ENCODE results near the gene ULK3.
"Not testable (repeated sequence)": the region's sequence is repeated elsewhere in the genome, so short reads cannot be mapped to it uniquely, and the experiment has no call there.

The ULK3 gene, protein sequence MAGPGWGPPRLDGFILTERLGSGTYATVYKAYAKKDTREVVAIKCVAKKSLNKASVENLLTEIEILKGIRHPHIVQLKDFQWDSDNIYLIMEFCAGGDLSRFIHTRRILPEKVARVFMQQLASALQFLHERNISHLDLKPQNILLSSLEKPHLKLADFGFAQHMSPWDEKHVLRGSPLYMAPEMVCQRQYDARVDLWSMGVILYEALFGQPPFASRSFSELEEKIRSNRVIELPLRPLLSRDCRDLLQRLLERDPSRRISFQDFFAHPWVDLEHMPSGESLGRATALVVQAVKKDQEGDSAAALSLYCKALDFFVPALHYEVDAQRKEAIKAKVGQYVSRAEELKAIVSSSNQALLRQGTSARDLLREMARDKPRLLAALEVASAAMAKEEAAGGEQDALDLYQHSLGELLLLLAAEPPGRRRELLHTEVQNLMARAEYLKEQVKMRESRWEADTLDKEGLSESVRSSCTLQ

DNA sequence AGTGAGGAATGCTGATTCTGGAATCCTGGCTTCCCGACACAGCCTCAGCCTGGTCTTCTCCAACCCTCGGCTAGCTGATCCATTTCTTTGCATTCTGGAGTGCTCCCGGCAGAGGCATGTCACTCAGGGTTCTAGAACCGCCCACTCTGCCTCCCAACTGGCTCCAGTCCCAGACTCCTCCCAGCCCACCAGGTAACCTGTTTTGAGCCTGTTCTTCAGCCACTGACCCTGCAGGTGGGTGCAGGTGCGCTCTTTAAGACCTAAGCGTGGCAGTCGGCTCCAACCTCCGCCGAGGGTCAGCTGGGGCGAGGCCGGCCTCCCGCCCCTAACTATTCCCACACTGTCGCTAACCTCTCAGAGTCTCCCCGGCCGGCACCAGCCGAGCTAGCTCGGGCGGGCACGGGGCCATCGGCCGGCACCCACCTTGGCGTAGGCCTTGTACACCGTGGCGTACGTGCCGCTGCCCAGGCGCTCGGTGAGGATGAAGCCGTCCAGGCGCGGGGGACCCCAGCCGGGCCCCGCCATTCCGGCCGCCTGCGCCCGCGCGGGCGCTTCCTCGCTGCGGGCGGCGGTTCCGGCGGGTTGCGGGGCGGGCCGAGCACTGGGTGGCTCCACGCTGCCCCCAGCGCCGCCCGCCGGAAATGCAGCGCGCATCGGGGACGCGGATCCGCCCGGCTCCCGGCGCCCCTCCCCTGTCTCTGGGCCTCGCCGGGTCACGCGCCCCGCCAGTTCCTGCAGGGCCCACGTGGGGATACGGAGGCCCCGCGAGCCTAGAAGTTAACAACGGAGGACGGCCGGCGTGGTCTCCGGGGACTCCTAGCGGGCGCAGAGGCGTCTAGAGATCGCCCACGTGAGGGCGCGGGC, at the start of gene ULK3:
ULK3 (minus strand) TSS at position 576 of the 864 bp plus-strand sequence; CDS start at position 525, 51 bp downstream.
- peak; percentile 95 for DNase-seq

DNA sequence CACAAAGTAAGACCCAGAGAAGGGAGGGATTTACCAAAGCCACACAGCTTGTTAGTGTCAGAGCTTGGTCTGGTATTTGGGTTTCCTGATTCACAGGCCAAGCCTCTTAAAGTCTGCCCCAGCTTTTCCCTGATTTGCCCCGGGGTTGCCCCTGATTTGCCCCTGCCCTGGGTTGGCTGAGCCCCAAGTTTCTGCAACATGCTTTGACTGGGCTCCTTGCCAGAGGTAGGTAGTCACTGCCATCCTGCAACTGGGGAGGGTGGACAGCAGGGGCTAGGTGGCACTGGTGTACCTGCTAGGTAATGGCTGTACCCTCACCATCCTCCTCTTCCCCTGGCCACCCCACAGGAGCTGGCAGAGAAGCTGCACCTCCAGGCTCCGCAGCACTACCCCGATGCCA, 49.4 kb upstream of the ULK3 start:
- DNase-seq: no peak

DNA sequence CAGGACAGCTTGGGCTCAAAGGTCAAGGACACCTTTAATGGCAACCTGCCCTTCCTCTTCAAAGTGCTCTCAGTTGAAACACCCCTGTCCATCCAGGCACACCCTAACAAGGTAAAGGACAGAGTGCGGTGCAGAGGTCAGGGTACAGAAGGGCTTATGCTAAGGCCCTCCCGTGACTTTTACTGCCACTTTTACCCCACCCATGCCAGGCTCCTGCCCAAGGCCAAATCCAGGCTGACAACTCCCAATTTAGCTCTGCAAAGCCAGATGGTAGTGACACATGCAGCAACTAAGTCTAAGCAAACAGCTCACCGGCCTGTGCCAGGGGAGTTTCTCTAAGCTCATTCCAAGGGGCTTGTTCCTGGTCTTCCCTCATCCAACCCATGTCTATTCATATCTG, 48.5 kb upstream of the ULK3 start:
- no peak for DNase-seq

DNA sequence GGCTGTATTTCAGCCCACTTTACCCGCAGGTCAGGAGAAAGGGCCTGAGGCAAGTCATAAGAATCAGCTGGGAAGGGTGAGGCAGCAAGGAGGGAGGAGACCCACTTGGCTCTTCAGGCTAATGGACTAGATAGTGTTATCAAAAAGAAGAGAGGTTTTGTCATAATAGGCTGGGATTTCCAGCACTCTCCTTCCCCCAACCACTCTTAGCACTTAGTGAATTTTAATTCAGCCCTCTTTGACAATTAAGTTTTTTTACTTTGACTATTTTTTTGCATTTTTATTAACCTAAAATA, 47.7 kb upstream of the ULK3 start:
- no peak for DNase-seq

DNA sequence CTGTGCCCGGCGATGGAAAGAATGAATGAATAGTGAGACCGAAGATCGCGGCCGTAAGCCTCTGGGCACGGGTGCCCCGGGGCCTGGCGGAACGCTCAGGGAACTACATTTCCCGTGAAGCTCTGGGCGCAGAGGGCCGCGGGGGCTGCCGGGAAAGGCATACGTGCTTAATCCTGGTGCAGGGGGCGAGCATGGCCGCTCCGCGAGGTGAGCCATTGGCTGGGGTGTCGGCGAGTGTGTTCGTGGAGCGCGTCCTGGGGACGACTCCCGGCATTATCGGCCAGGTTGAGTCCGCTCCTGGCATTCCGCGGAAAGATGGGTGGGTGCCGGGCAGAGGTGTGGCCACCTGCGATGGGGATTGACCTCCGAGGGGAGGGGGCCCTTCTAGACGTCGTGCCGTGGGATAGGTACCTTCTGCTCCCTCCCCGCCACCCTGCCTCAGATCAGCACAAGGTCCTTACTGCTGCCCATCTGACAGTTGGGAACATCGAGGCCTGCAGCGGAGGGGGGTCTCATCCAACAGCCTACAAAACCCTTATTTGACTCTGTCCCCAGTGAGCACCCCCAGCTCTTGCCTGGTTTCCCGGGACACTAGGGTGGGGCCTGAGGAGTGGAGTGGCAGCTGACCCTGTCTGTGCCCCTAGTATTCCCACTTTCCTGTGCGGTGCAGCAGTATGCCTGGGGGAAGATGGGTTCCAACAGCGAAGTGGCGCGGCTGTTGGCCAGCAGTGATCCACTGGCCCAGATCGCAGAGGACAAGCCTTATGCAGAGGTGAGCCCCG, 47.1 kb upstream of the ULK3 start, which contains the start of gene MPI:
MPI (plus strand) TSS at position 160 of the 782 bp plus-strand sequence; CDS start at position 192, 32 bp downstream.
- DNase-seq: peak; percentile 83

DNA sequence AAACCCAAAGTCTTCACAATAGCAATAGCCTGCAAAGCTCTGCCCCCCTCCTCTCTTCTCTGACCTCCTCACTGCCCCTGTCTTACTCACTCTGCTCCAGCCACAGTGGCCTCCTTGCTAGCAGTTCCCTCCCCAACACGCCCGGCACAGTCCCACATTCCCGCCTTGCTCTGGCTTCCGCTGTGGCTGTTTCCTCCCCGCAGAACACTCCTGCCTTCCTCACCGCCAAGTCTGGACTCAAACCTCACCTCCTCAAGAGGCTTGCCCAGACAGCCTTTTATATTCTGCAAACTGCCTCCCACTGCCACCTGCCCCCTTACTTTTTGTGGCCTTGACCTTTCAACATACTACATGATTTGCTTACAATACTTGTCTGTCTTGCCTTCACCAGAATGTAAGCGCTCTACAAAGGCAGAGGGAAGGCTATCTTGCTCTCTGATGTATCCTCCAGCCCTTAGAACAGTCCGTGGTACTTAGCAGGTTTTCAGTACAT, 46.5 kb upstream of the ULK3 start:
- DNase-seq: no peak

DNA sequence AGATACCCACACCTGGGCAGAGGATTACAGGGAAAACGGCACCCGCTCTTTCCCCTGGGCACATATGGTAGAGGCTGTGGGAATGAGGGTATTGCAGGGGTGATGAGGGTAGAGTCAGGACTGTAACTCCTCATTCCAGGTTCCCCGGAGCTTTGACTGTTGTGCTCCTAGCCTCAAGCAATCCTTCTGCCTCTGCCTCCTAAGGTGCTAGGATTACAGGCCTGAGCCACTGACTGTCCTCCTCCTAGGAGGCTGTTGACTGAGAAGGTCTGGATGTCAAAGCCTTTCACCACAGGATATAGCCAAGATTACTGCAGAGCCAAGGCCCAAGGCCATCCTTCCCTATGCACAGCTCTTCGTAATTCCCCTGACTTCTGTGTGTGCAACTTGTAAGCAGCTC, 45.8 kb upstream of the ULK3 start:
- no peak for DNase-seq

DNA sequence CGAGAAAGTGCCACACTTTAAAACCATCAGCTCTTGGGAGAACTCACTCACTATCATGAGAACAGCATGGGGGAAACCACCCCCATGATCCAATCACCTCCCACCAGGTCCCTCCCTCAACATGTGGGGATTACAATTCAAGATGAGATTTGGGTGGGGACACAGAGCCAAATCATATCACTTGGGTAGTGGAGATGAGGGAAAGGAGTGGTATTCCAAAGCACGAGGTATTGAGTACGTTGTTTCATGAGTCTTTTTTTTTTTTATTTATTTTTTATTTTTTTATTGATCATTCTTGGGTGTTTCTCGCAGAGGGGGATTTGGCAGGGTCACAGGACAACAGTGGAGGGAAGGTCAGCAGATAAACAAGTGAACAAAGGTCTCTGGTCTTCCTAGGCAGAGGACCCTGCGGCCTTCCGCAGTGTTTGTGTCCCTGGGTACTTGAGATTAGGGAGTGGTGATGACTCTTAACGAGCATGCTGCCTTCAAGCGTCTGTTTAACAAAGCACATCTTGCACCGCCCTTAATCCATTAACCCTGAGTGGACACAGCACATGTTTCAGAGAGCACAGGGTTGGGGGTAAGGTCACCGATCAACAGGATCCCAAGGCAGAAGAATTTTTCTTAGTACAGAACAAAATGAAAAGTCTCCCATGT, 44.7 kb upstream of the ULK3 start:
- DNase-seq: not testable (repeated sequence)

DNA sequence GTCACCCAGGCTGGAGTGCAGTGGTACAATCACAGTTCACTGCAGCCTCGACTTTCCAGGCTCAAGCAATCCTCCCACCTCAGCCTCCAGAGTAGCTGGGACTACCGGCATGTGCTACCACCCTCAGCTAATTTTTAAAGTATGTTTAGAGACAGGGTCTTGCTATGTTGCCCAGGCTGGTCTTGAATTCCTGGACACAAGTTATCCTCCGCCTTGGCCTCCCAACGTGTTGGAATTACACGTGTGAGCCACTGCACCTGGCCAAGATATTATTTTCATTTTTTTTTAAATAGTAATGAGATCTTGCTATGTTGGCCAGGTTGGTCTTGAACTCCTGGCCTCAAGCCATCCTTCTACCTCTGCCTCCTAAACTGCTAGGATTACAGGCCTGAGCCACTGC, 42.5 kb upstream of the ULK3 start:
- no peak for DNase-seq

DNA sequence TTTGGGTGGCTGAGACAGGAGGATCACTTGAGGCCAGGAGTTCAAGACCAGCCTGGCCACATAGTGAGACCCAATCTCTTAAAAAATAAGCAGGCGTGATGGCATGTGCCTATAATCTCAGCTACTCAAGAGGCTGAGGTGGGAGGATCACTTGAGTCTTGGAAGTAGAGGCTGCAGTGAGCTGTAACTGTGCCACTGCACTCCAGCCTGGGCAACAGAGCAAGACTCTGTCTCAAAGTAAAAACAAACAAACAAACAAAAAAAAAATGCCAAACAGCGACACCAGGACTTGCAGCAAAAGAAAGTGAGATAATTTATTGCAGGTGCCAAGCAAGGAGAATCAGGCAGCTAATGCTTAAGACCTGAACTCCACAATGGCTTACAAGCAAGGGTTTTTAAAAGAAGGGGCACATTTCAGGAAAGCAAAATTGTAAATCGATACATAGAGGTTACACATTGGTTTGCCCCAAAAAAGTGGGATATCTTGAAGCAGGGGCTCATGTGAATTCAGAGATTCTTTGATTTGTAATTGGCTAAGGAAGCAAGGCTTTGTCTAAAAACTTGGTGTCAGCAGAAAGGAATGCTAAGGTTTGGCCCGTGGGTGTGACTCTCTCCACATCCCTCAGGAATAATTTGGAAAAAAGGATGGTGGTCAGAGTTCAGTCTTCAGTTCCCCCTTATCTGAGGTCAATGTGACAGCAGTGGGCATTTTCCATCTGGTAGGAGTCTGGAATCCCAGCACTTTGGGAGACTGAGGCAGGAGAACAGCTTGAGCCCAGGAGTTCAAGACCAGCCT, 41.7 kb upstream of the ULK3 start:
- no peak for DNase-seq

DNA sequence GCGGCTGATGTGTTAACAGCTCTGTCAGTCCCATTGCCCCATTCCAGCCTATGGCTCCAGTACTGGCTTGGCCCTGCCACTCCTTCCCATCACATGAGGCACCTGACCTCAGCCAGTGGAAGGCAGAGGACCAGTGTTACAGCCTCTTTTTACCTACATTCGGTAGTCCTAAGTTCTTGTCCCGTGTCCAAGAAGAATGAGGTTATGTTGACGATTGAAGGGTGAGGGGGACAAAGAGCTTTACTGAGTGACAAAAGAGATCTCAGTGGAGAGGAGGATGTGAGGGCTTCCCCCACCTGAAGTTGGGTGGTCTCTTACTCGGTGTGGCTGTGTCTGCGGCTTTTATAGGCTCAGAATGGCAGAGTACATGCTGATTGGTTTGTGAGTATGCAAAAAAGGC, 39.6 kb upstream of the ULK3 start:
- DNase-seq: no peak

DNA sequence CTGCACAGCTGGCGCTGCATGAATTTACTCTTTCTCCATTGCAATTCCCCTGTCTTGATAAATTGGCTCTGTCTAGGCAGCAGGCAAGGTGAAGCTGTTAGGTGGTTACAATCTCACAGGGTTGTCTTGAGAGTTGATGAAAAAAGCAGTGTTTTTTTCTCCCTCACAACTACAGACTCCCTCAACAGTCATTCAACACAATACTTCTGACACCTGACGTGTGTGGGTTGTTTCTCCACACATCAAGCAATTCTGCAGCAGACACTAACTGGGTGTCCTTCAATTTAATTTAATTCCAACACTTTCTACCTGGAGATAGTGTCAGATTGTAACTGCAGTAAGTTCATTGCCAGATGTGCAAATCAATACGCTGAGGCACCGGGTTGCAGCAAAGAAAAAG, 35.3 kb upstream of the ULK3 start:
- DNase-seq: no peak

DNA sequence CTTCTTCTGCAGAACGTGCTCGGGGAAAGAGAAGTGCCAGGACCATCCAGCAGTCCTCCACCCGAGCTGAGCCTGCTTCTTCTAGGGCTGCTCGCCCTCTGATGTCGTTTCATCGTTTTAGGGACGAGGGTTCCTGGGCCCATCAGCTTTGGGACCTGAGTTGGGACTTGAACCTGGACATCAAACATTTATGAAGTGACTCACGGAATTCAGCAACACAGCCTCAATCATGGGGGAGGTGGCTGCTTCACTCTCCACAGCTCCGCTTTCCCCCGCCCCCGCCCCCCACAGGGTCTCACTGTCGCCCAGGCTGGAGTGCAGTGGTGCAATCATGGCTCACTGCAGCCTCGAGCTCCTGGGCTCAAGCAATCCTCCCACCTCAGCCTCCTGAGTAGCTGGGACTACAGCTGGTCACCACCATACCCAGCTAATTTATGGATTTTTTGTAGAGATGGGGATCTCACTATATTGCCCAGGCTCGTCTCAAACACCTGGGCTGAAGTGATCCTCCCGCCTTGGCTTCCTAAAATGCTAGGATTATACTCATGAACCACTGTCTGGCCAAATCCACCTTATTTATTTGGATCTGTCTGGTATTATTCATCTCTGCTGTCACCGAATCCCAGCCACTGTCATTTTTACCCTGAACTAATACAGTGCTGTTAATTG, 30.9 kb upstream of the ULK3 start:
- DNase-seq: no peak

DNA sequence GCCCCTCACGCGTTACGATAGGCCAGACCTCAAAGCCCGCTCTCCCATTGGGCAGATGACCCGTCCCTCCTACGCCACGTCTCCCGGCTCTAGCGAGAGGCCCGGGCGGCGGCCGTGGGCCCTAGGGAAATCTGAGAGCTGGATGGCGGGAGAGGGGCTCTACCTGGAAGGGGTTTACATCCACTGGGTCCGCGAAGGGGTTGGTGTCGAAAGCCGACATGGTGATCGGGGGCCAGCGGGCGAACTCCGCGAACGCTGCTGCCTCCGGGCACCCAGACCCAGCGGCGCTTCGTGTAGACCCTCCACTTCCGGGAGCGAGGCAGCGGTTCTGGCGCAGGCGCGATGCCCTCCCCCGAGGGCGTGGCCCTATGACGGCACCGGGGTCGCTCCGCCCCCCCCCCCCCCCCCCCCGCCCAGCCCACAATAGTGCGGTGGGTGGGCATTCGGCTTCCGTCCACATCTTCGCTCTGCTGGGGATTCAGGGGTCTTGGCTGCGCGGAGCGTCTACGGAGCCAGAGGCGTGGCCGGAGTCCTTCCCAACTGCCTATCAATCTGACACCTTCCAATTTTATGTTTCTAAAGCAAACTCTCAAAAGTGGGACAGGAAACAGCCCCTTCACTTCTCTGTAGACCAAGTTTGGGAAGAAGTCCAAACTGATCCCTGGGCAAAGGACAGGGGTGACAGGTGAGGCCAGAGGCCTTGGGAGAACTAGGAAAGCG, 30.2 kb upstream of the ULK3 start, which contains the start of gene SCAMP2:
SCAMP2 (minus strand) TSS at position 330 of the 720 bp plus-strand sequence; CDS start at position 220, 110 bp downstream.
- DNase-seq: peak; percentile 90

DNA sequence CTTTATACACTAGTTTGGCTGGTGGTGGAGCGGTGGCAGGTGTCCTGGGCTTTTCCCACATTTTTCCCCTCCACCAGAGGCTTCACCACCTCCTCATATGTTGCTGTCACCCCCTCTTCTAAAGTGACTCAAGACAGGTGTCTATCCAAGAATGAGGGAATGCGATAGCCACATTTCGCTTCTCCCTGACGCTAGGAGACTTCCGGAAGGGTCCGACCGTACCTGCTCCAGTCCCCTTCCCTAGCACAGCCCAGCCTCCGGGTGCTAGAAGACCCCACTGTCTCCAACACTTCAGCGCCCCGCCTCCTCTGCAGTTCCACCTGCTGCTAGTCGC, 29.7 kb upstream of the ULK3 start:
- DNase-seq: no peak

DNA sequence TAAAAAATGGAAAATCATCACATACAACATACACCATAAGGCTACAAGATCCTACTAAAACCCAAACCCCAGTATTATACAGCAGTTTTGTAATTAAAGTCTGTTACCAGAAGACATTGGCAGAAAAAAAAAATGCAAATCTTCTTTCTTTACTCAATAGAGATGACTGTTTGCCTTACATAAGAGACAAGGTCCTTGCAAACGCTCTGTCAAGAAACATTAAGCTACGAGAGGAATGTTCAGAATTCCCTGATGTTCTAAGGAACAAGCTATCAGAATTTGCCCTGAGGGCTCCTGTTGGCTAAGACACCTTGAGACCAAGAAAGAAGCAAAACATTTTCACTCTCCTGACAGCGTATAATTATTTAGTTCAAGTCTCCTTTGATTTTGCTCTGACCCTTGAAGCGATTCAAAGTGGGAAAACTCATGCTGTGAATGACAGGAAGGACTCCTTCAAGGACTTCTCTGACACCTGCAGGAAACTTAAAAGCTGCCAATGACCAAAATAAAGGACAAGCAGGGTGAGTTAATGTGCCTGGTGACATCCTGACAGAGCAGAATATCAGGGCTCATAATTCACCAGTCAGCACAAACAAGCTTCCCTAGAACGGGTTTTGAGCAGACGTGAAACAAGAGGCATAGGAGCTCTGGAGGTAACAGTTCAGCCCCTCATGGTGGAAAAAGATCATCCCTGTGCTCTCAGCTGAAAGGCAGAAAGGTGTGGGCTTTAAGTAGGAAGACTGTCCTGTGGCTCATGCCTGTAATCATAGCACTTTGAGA, 27.7 kb upstream of the ULK3 start:
- DNase-seq: no peak

DNA sequence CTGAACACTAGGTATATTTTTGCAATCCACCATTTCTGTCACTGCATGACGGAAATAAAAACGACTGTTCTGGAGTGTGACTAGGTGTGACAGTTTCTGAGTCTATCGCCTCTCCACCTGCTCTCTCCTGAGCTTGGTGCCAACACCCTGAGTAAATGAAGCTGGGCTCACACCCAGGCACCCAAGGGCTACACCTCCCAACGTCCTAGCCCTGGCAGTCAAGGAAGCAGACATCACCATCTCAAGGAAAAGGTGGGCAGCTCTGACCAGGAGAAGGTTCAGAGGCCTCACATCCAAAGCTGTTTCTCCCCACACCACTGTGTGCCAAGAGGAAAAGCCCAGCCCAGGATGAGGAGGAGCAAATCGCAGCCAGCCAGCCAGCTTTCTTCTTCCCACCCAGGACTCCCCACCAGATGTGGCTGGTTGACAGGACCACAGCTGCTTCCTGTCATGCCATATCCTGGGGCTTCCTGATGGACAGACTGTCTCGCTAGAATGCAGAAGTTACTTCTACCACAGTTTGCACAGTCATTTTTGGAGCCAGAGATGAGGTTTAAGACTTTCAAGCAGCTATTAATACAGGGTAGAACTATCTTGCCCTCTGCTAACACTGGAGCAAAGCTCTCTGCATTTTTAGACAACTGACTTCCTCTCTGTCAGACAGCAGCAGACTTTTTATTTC, 26.9 kb upstream of the ULK3 start:
- DNase-seq: no peak

DNA sequence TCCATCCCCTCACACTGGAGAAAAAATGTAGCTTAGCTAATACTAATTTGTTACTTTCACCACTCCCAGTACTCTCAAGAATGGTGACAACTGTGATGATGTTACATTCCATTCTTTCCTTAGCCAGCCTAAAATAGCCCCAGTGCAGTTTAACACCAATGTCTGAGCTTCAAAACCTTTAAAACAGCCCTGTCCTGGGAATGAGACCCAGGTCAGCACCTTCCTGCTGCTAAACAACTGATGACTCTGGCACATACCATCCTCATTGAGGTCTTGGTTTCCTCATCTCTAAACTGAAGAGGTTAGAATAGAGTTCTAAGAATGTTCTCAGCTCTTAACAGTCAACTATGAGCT, 26.4 kb upstream of the ULK3 start:
- DNase-seq: no peak

DNA sequence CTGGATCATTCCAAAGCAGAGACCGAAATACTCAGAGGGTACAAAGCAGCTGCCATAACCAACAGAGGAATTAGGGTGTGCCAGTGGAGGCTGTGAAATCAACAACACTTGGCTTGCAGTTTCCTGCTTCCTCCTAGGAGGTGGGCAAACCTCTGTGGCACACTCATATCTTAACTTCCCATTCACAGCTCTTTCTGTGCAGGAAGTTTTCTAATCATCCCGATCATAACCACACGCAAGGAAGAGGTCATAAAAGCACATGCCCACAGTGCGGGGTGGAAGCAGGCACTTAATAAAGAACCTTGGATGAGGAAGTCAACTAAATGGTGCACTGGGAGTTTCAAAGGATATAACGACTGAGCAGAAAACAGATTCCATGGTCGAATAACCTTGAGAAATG, 25.1 kb upstream of the ULK3 start:
- DNase-seq: no peak
